Measurements from ENCODE around the gene WRNIP1.

GRCh38 chr6:2756241-2756640, 9.0 kb upstream of the WRNIP1 start:
- TF ChIP-seq ZNF592 (IDR thresholded peaks at IDR 0.05) (no peak), SKIL (IDR thresholded peaks at IDR 0.05; ENCODE audit: low read depth, poor library complexity, severe bottlenecking) (no peak), REST (IDR thresholded peaks at IDR 0.05; ENCODE audit: low read depth, low read length) (no peak), SMC3 (IDR thresholded peaks at IDR 0.05; ENCODE audit: borderline replicate concordance, low read length) (no peak), ZBED1 (IDR thresholded peaks at IDR 0.05; ENCODE audit: borderline replicate concordance) (no peak)

All from GM12878 (cell line).